Measurements from ENCODE around the gene C13orf42. TPM values are rescaled to one million over a fixed set of nuclear protein-coding genes. Genes with fewer than 3 reads are reported as not detected.

Gene C13orf42
- polyA plus RNA-seq, 1 donor, result 0.57 TPM

- no peak for DNase-seq
Observed at GRCh38 chr13:51033421-51034185, 77.5 kb downstream of the C13orf42 start.

DNA sequence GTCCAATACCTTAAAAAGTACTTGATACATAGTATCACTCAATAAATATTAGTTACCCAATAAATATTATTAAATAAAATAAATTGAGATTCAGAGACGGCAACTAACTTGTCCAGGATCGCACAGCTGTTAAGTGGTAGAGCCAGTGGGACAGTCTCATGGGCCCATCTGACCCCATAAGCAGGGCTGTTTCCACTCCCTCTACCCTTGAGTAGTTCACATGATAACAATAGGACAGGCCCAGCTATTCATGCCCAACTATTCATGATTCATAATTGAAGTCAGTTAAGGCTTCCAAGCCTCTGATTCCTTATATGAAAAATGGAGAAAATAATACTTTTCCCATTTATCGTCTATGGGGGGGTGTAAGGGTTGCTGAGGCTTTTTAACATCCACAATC is 78.2 kb downstream of the C13orf42 start:
- no peak for DNase-seq

Other genes starting within 250 kb of the C13orf42 start
- 64.7 TPM for gene RNASEH2B, start 201.5 kb downstream of the C13orf42 start, polyA plus RNA-seq (ENCODE audit: insufficient read length)
- gene FAM124A, start 111.1 kb upstream of the C13orf42 start, polyA plus RNA-seq (ENCODE audit: insufficient read length), result 4.8 TPM
- 0.95 TPM for gene SERPINE3, start 228.4 kb upstream of the C13orf42 start, polyA plus RNA-seq (ENCODE audit: insufficient read length)